GM12892 (cell line): ENCODE measurements around the gene PIGK.

Source experiments
- POLR2A ChIP-seq: IDR thresholded peaks from 2 replicates; pipeline ENCODE4 v1.6.1; 2011; ENCODE audit warnings: low read depth, low read length, control low read depth
- POLR2AphosphoS5 ChIP-seq: IDR thresholded peaks from 2 replicates; pipeline ENCODE4 v1.6.1; 2011; ENCODE audit warnings: low read depth, low read length, control low read depth
- TAF1 ChIP-seq: IDR thresholded peaks from 2 replicates; pipeline ENCODE4 v1.6.1; 2011; ENCODE audit warnings: low read depth, mild to moderate bottlenecking, control low read depth, low read length, borderline replicate concordance

GRCh38 chr1:77238462-77238861, 19.2 kb upstream of the PIGK start:
- TF ChIP-seq TAF1 = no peak
- TF ChIP-seq POLR2A = no peak
- TF ChIP-seq POLR2AphosphoS5 = no peak
